KBM-7 (cell line): ENCODE results near the gene ZBTB11.
A peak's percentile ranks its signal among the peaks of the same experiment; 100 is the strongest.
"Not testable (repeated sequence)": the region's sequence is repeated elsewhere in the genome, so short reads cannot be mapped to it uniquely, and the experiment has no call there.

Experiments used
- DNase-seq: peaks from one replicate; pipeline ENCODE4 v3.0.0-alpha.2; 2015
- in situ Hi-C: fragments of 300-500 bp; cut with MboI; formaldehyde crosslinking; loops from 2 replicates; pipeline ENCODE4 v1.14.3; 2020; ENCODE audit warnings: low sequenced_read_pairs, low pct_unique_long_range_greater_than_20kb, mixed read lengths

The ZBTB11 gene

DNA sequence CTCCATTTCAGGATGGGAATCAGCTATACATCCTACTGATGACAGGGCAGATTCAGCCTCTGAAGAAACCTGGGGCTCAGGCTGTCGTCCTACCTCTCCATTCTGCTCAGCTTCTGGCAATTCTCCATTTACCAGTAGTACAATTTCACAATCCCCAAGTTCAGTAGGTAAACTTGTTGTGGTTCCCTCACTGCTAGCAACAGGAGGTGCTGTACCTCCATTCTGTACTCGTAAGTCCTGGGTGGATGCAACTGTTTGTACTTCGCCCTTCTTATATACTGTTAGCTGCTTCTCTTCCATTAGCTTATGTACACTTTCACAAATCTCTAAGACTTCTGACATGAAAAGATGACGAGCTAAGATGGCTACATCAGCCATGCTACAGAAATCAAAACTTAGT, 11.6 kb downstream of the ZBTB11 start:
- in situ Hi-C loops, result no loop called here
- DNase-seq, result no peak

DNA sequence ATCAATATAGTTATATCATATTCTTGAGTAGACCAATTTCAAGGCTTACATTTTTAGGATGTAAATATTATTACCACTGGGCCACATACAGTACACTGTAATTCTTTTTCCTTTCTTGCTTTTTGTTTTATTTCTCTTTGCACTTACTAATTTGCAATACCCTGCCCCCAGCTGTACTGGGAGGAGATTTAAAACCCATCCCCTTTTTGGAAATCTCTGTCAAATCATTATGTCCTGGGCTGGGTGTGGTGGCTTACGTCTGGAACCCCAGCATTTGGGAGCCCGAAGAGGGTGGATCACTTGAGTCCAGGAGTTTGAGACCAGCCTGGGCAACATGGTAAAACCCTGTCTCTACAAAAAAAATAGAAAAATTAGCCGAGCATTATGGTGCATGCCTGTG, 16.2 kb downstream of the ZBTB11 start:
- DNase-seq, result no peak
- in situ Hi-C loops, result no loop called here

DNA sequence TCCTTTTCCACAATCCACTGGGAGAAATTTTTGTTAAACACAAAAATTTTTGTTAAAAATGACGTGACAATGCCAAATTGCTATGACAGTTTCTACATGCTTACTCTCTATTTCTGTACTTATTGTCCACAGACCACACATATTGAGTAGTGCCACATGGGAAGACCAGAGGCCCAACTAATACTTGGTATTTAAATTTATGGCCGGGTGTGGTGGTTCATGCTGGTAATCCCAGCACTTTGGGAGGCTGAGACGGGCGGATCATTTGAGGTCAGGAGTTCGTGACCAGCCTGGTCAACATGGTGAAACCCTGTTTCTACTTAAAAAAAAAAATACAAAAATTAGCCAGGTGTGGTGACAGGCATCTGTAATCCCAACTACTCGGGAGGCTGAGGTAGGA, 20.3 kb downstream of the ZBTB11 start:
- no peak for DNase-seq
- in situ Hi-C loops, result no loop called here

DNA sequence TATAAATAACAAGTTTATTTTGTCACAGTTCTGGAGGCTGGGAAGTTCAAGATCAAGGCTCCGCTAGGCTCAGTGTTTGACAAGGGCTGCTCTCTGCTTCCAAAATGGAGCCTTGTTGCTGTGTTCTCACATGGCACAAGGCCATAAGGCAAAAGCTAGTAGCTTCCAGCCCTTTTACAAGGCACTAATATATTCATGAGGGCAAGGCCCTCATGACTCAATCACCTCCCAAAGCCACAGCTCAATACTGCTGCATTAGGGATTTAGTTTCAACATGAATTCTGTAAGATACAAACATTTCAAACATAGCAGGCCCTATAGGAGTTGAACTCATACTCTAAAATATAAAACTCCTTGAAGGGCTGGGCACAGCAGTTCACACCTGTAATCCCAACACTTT, 30.2 kb downstream of the ZBTB11 start:
- no peak for DNase-seq

DNA sequence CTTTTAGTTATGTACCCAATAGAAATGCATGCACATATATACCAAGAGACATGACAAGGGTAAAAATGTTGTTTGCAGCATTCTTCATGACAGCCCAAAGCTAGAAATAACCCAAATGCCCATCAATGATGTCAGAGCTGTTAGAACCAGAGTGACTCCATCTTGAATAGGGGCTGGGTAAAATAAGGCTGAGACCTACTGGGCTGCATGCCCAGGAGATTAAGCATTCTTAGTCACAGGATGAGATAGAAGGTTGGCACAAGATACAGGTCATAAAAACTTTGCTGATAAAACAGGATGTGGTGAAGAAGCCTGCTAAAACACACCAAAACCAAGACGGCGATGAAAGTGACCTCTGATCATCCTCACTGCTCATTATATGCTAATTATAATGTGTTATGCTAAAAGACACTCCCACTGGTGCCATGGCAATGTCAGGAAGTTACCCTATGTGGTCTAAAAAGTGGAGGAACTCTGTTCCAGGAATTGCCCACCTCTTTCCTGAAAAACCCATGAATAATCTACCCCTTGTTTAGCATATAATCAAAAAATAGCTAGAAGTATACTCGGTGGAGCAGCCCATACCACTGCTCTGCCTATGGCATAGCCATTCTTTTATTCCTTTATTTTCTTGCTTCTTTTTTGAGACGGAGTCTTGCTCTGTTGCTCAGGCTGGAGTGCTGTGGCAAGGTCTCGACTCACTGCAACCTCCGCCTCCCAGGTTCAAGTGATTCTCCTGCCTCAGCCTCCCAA, 32.9 kb downstream of the ZBTB11 start:
- in situ Hi-C loops, result no loop called here
- peak; percentile 92 for DNase-seq

More for the DNA sequence above, 30.2 kb downstream of the ZBTB11 start:
- in situ Hi-C loops, result no loop called here

DNA sequence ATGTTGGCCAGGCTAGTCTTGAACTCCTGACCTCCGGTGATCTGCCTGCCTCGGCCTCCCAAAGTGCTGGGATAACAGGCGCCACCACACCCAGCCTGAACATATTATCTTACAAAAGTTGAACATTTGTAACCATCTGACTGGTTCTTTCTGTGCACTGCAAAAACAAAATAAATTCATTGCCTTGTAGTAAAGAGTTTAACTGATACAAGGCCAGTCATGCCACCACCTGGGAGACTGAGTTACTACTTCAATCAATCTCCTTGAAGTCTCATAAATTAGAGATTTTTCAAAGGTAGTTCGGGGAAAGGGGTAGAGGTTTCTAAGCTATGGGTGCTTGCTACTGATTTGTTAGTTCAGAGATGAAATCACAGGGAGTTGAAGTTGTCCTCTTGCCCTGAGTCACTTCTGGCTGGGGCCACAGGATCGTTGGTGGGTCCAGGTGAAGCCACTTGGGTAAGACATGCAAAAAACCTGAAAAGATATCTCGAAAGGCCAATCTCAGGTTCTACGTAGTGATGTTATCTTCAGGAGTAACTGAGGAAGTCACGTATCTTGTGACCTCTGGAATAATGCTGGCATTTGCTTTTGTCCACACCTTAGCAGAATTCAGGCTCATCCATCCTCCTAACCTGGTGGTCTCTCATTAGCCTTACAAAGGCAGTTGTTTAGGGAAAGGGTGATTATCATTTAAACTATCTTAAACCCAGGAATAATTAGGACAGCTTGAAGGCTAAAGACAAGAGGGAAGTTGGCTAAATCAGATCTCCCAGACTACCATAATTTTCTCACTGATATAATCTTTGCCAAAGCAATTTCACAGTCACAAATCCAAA, 33.7 kb downstream of the ZBTB11 start:
- DNase-seq, result no peak
- in situ Hi-C loops, result no loop called here

DNA sequence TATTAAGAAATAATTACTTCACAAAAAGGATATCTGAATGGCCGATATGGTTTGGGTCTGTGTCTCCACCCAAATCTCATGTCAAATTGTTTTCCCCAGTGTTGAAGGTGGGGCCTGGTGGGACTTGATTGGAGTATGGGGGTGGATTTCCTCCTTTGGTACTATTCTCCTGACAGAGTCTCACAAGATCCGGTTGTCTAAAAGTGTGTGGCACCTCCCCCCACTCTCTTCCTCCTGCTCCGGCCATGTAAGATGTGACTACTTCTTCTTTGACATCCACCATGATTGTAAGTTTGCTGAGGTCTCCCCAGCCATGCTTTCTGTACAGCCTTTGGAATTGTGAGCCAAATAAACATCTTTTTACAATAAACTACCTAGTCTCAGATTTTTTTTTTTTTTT, 34.5 kb downstream of the ZBTB11 start:
- DNase-seq, result peak; percentile 68
- in situ Hi-C loops, result no loop called here

DNA sequence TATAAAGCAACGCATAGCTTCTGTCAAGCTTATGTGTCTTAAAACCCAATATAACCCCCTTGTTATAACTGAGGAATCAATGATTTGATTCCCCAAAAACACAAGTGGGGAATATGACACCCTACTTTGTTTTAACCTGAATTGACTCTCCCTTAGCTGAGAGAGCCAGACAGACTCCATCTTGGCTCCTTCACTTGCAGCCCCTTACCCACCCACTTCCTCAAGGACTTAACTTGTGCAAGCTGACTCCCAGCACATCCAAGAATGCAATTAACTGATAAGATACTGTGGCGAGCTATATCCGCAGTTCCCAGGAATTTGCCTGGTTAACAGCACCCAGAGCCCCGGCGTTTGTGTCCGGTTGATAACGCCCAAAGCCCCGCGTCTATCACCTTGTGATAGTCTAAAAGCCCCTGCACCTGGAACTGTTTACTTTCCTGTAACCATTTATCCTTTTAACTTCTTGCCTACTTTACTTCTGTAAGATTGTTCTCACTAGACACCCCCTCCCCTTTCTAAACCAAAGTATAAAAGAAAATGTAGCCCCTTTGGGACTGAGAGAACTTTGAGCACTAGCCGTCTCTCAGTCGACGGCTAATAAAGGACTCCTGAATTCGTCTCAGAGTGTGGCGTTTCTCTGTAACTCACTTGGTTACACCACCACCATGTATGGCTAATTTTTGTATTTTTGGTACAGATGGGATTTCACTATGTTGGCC, 35.4 kb downstream of the ZBTB11 start:
- DNase-seq, in situ Hi-C loops: not testable (repeated sequence)

DNA sequence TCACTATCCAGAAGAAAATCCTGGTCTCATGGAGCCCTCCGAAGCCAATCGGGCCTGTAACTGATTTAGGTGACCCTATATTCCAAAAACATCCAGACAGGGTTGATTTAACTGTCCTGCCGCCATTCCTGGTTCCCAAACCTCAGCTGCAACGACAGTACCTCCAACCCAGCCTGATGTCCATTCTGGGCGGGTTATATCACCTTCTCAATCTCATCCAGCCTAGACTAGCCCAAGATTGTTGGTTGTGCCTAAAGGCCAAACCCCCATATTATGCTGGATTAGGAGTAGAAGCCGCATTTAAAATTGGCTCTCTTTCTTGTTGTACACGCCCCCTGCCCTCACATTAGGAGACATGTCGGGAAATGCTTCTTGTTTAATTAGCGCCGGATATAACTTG, 36.7 kb downstream of the ZBTB11 start:
- DNase-seq, result no peak
- in situ Hi-C loops, result no loop called here

DNA sequence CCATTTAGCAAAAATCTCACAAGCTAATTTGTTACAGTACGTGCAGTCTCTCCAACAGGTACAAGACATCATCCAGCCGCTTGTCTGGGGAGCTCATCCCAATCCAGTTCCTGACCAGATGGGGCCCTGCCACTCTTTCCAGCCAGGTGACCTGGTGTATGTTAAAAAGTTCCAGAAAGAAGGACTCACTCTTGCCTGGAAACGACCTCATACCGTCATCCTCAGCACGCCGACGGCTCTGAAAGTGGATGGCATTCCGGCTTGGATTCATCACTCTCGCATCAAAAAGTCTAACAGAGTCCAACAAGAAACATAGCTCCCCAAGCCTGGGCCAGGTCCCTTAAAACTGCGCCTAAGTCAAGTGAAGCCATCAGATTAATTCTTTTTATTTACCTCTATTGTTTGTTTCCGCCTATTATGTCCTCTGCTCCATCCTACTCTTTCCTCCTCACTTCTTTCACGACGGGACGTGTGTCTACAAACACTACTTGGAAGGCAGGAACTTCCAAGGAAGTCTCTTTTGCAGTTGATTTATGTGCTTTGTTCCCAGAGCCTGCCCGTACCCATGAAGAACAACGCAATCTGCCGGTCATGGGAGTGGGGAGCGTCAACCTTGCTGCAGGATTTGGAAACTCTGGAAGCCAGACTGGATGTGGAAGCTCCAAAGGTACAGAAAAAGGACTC, 37.5 kb downstream of the ZBTB11 start:
- DNase-seq, result no peak
- in situ Hi-C loops, result no loop called here

DNA sequence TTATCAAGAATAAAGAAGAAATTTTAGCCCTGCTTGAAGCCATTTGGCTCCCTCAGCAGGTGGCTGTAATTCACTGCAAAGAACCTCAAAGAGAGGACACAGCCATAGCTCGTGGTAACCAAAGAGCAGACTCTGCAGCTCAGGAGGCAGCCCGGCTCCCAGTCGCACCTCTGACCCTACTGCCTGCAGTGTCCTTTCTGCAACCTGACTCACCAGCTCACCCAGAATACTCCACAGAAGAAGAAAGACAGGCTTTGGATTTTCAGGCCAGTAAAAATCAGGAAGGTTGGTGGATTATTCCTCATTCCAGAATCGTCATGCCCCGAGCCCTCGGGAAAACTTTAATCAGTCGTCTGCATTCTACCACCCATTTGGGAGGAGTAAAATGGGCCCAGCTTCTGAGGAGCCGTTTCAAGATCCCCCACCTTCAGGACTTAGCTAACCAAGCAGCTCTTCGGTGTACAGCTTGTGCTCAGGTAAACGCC, 38.6 kb downstream of the ZBTB11 start:
- in situ Hi-C loops, result no loop called here
- DNase-seq, result no peak

DNA sequence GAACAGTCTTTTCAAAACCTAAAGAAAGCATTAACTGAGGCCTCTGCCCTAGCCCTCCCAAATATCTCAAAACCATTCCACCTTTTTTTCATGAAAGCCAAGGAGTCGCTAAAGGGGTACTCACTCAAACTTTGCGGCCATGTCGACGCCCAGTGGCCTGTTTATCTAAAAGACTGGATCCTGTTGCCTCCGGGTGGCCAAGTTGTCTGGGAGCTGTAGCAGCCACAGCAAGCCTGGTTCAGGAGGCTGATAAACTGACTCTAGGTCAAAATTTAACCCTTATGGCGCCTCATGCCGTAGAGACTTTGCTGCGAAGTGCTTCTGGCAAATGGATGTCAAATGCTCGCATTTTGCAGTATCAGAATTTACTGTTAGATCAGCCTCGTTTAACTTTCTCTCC, 39.5 kb downstream of the ZBTB11 start:
- in situ Hi-C loops, result no loop called here
- no peak for DNase-seq

DNA sequence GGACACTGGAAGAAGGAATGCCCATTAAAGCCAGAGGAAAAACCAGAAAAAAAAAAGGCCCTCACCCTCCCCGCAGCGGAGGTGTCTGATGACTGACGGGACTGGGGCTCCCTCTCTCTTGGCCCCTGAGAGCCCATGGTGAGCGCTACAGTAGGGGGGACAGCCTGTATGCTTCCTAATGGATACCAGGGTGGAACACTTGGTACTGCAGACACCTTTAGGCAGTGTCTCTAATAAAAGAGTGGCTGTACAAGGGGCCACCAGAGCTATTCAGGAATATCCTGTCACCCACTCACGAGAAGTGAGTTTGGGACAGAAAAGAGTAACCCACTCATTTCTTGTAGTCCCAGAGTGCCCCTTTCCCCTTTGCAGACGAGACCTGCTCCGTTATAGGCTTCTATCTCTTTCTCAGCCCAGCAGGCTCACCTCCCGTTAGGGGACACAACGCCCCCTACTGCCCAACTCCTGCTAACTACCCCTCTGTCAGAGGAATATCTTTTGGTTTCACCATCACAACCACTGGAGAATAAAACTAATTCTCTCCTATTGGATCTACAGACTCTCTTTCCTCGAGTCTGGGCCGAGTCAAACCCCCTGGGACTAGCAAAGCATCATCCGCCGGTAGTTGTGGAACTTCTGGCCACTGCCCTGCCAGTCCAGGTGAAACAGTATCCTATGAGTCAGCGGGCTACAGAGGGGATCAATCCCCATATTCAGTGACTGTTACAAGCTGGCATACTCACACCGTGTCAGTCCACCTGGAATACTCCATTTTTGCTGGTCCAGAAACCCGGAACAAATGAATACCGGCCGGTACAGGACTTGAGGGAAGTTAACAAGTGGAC, 40.8 kb downstream of the ZBTB11 start:
- DNase-seq, result peak; percentile 77
- in situ Hi-C loops, result no loop called here

DNA sequence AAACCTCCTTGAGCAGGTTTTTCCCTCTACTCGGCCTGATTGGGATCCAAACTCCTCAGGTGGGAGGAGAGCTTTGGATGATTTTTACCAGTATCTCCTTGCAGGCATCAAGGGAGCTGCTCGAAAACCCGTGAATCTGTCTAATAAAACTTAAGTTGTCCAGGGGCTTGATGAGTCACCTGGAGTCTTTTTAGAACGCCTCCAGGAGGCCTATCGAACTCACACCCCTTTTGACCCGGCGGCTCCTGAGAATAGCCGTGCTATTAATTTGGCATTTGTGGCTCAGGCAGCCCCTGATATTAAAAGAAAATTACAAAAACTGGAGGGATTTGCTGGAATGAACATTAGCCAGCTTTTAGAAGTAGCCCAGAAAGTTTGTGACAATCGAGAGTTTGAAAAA, 41.6 kb downstream of the ZBTB11 start:
- in situ Hi-C loops, result no loop called here
- no peak for DNase-seq

DNA sequence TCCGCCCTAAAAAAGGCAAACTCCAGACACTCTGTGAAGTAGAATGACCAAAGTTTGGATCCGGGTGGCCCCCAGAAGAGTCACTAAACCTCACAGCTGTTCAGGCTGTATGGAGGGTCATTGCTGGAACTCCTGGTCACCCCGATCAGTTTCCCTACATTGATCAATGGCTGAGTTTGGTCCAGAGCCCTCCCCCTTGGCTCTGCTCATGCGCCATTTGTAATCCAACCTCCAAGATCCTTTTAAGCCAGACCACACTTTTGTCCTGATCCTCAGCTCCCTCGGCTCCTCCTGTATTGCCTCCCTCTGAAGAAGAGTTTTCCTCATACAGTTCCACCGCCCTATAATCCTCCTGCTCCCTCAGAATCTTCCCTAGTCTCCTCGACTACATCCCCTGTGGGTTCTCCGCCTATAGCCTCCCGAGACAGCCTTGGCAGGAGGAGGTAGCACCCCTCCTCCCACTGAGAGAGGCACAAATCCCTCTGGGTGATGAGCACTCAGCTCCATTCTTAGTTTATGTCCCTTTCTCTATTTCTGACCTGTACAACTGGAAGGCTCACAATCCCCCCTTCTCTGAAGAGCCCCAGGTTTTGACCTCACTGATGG, 42.2 kb downstream of the ZBTB11 start:
- in situ Hi-C loops, result no loop called here
- DNase-seq, result no peak

DNA sequence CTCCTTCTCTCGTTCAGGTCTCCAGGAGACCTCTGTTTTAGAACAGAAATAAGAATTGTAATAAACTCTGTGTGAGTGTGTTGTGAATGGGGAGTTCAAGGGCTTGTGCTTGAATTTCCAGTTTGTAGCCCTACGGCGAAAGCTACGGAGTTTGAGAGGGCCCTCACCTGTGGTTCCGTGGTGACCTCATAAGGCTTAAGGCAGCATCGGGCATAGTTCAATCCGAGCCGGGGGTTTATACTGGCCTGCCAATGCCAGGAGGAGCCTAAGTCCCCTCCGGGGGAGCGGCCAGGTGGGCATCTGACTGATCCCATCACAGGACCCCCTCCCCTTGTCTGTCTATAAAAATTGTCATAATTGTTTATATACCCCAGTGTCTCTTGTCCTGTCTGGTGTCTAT, 43.7 kb downstream of the ZBTB11 start:
- in situ Hi-C loops, result no loop called here
- DNase-seq, result no peak

DNA sequence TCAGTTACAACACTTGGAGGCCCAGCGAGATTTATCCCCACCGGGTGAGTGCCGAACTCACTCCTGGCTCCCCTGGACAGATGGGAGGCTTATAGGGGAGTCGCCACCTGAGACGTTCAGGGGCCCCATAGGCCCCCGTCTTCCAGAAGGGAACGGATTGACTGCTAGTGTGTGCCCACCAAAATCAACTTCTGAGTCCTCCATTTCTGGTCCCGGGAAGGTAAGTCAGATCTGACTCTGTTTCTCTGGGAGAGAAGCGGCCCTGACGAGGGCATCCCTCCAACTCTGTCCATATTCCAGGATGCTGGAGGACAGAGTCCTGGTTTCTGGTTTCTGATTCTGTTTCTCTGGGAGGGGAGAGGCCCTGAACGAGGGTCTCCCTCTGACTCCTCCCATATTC, 44.3 kb downstream of the ZBTB11 start:
- in situ Hi-C loops, result no loop called here

DNA sequence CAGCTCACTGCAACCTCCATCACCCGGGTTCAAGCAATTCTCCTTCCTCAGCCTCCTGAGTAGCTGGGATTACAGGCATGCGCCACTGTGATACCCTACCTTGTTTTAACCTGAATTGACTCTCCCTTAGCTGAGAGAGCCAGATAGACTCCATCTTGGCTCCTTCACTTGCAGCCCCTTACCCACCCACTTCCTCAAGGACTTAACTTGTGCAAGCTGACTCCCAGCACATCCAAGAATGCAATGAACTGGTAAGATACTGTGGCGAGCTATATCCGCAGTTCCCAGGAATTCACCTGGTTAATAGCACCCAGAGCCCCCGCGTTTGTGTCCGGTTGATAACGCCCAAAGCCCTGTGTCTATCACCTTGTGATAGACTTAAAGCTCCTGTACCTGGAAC, 45.0 kb downstream of the ZBTB11 start:
- DNase-seq, in situ Hi-C loops: not testable (repeated sequence)

More for the DNA sequence above, 44.3 kb downstream of the ZBTB11 start:
- no peak for DNase-seq
